ENCODE measurements around the gene ZDHHC11. TPM values are rescaled to one million over a fixed set of nuclear protein-coding genes. Genes with fewer than 3 reads are reported as not detected.

Gene ZDHHC11
- total and polyA plus RNA-seq, 5 donors from 2014 or later, result 18.3 TPM; not detected in 4

DNA sequence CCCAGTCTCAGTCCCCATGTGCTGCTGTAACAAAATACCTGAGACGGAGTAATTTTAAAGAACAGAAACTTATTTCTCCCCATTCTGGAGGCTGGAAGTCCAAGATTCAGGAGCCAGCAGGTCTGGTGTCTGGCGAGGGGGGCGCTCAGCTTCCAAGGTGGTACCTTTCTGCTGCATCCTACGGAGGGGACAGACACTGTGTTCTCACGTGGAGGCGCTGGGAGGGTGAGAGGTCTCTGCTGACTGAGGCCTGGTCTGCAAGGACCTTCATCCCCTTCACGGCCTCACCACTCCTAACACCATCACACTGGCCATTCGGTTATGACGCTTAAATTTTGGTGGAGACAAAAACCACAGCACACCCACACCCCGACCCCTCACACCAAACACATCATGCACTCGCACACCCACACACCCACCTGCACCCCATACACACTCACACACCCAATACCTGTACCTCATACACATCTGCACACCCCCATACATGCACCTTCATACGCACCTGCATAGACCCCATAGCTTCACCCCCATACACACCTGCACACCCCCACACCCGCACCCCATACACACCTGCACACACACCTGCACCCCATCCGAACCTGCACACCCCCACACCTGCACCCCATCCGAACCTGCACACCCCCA, 9.8 kb upstream of the ZDHHC11 start:
- ATAC-seq (ENCODE audit: low read depth in 2 of 2) (no peak), DNase-seq (no peak)
- H3K36me3 Mint-ChIP-seq, result peaks cover 9% of the 10 kb centered on the region
- H3K4me1 Mint-ChIP-seq, result peaks cover 0 to 4% (median 1%) of the 10 kb centered on the region in 4 donors
- Histone ChIP-seq H3K4me3 (ENCODE audit: low read depth, low read length) (no peak overlapping the region), H3K27me3 (ENCODE audit: control insufficient read depth, insufficient read depth, low read length) (no peaks in the 10 kb centered on the region), H3K9me3 (ENCODE audit: control insufficient read depth in 2 of 2, low read length in 2 of 2) (no peaks in the 10 kb centered on the region), H3K27ac (ENCODE audit: insufficient read depth, low read length, poor library complexity, severe bottlenecking) (no peak overlapping the region), H3K4me1 (ENCODE audit: control insufficient read depth, insufficient read depth, low read length, poor library complexity, severe bottlenecking) (no peaks in the 10 kb centered on the region), H3K36me3 (ENCODE audit: control insufficient read depth, insufficient read depth, low read length) (peaks cover 26% of the 10 kb centered on the region)
- peak overlapping the region in 1 of 3 donors; percentile 67 for H3K27ac Mint-ChIP-seq
- no peaks in the 10 kb centered on the region for H3K9me3 Mint-ChIP-seq
- H3K27me3 Mint-ChIP-seq, result no peaks in the 10 kb centered on the region
- no peak overlapping the region for H3K4me3 Mint-ChIP-seq

DNA sequence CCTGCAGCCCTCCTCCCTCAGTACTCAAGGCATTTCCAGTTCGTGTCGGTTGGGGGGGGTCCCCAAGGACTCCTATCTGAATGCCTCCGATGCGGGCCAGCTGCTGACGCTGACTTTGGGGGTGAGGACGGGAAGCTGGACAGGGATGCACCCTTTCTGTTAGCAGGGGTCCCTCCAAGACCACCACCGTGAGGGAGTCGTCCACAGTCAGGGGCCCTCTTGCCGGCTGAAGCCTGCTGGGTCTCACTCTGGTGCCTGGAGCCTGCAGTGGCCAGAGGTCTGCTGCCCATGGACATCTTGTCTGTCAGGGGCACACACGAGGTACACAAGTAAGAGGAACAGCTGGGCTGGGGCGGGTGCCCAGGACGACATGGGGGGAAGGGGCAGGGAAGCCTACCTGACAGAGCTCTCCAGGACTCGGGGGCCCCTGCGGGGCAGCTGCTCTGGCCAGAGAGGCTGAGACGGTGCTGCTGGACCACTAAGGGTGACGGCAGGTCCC, 9.1 kb upstream of the ZDHHC11 start:
- H3K27ac Mint-ChIP-seq, result no peak overlapping the region

DNA sequence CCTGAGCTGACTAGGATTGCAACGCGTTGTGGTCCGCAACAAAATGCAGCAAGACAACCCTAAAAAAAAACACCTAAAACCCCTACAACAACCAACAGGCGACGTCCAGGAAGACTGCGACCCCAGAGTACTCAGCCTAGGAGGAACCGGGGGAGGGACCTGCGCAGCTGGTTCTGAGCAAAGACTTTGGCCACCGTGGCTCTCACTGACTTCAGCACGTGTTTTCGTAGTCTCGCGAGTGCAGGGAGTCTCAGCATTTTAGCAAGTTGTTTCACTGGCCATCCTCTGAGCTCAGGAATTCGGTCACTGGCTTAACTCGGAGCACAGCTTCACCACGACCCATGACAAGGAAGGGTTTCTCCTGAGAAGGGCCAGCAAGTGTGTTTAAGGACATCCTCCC, 8.6 kb upstream of the ZDHHC11 start:
- Histone ChIP-seq H3K4me3 (ENCODE audit: low read depth, low read length) (no peak overlapping the region), H3K9me3 (ENCODE audit: control insufficient read depth in 2 of 2, low read length in 2 of 2) (no peaks in the 10 kb centered on the region), H3K36me3 (ENCODE audit: control insufficient read depth, insufficient read depth, low read length) (peaks cover 13% of the 10 kb centered on the region), H3K27ac (ENCODE audit: insufficient read depth, low read length, poor library complexity, severe bottlenecking) (no peak overlapping the region), H3K27me3 (ENCODE audit: control insufficient read depth, insufficient read depth, low read length) (no peaks in the 10 kb centered on the region), H3K4me1 (ENCODE audit: control insufficient read depth, insufficient read depth, low read length, poor library complexity, severe bottlenecking) (no peaks in the 10 kb centered on the region)
- Mint-ChIP-seq H3K9me3 (peaks cover 0 to 1% (median 0%) of the 10 kb centered on the region in 7 donors), H3K4me1 (peaks cover 0 to 4% (median 1%) of the 10 kb centered on the region in 4 donors), H3K36me3 (peaks cover 9% of the 10 kb centered on the region), H3K4me3 (no peak overlapping the region), H3K27me3 (no peaks in the 10 kb centered on the region), H3K27ac (no peak overlapping the region)
- no peak for DNase-seq
- ATAC-seq (ENCODE audit: low read depth in 2 of 2), result no peak

More for the DNA sequence above, 9.1 kb upstream of the ZDHHC11 start:
- ATAC-seq (ENCODE audit: low read depth in 2 of 2), result no peak
- Mint-ChIP-seq H3K27me3 (no peaks in the 10 kb centered on the region), H3K4me3 (no peak overlapping the region), H3K4me1 (peaks cover 0 to 4% (median 1%) of the 10 kb centered on the region in 4 donors), H3K9me3 (no peaks in the 10 kb centered on the region), H3K36me3 (peaks cover 9% of the 10 kb centered on the region)
- Histone ChIP-seq H3K27me3 (ENCODE audit: control insufficient read depth, insufficient read depth, low read length) (no peaks in the 10 kb centered on the region), H3K9me3 (ENCODE audit: control insufficient read depth in 2 of 2, low read length in 2 of 2) (no peaks in the 10 kb centered on the region), H3K36me3 (ENCODE audit: control insufficient read depth, insufficient read depth, low read length) (peaks cover 18% of the 10 kb centered on the region), H3K27ac (ENCODE audit: insufficient read depth, low read length, poor library complexity, severe bottlenecking) (no peak overlapping the region), H3K4me1 (ENCODE audit: control insufficient read depth, insufficient read depth, low read length, poor library complexity, severe bottlenecking) (no peaks in the 10 kb centered on the region), H3K4me3 (ENCODE audit: low read depth, low read length) (no peak overlapping the region)
- DNase-seq, result no peak

DNA sequence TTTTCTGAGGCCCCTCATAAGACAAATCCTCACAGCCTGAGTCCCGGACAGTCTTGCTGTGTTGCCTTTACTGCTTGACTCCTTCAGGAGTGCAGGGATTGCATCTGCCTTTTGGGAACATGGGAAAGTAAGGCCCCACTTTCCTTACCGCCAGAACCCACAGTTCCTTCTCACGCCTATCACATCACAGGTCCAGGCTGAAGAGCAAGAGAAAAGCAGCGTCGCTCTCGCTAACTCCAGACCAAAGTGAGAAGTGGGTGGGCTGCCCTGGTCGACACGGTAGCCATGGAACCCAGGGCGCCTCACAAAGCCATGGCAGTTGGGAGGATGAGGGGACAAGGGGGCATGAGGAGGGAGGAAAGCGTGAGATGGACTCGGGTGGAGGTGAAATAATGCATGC, 7.9 kb upstream of the ZDHHC11 start:
- DNase-seq, result no peak
- Mint-ChIP-seq H3K9me3 (peaks cover 0 to 2% (median 0%) of the 10 kb centered on the region in 7 donors), H3K27ac (peak overlapping the region in 2 of 3 donors; percentile 59 to 90), H3K4me1 (peaks cover 0 to 4% (median 1%) of the 10 kb centered on the region in 4 donors), H3K4me3 (no peak overlapping the region), H3K36me3 (peaks cover 3% of the 10 kb centered on the region), H3K27me3 (no peaks in the 10 kb centered on the region)
- Histone ChIP-seq H3K27me3 (ENCODE audit: control insufficient read depth, insufficient read depth, low read length) (no peaks in the 10 kb centered on the region), H3K4me1 (ENCODE audit: control insufficient read depth, insufficient read depth, low read length, poor library complexity, severe bottlenecking) (no peaks in the 10 kb centered on the region), H3K36me3 (ENCODE audit: control insufficient read depth, insufficient read depth, low read length) (peaks cover 8% of the 10 kb centered on the region), H3K9me3 (ENCODE audit: control insufficient read depth in 2 of 2, low read length in 2 of 2) (no peaks in the 10 kb centered on the region), H3K4me3 (ENCODE audit: low read depth, low read length) (no peak overlapping the region), H3K27ac (ENCODE audit: insufficient read depth, low read length, poor library complexity, severe bottlenecking) (no peak overlapping the region)
- ATAC-seq (ENCODE audit: low read depth in 2 of 2), result no peak

DNA sequence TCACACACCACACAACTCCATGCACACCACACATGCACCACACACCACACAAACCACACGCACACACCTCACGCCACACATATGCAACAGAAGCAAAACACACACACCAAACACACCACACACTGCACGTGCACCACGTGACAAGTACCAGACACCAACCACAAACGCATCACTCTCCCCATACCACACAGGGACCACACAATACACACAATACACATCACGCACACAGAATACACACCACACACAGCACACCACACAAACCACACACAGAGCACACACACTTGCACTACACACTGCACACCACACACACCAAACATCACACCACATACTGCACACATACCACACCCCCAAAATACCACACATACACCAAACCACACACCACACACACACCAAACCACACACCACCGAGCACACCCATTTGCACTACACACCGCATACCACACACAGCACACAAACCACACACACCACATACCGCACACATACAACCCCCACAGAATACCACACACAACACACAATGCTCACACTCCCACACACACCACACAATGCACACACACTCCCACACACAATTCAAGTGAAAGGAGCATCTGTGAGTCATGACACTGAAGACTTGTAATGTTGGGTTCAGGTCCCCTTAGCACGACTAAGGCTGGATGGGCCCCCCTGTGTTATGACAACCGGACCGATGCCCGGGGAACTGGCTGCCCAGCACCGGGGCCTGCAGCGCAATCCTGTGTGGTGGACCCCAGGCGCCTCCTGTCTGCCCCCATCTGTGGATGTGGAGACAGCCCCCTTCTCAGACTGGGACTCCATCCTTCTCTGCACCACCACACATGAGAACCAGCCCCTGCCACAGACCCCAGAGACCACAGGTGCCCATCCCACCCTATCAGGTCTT, 6.0 kb upstream of the ZDHHC11 start:
- no peaks in the 10 kb centered on the region for H3K27me3 ChIP-seq (ENCODE audit: control insufficient read depth, insufficient read depth, low read length)
- Mint-ChIP-seq H3K4me1 (peaks cover 0 to 4% (median 1%) of the 10 kb centered on the region in 4 donors), H3K4me3 (no peak overlapping the region), H3K27ac (no peak overlapping the region), H3K27me3 (no peaks in the 10 kb centered on the region), H3K9me3 (peaks cover 0 to 2% (median 0%) of the 10 kb centered on the region in 7 donors), H3K36me3 (no peaks in the 10 kb centered on the region)
- no peaks in the 10 kb centered on the region for H3K9me3 ChIP-seq (ENCODE audit: control insufficient read depth in 2 of 2, low read length in 2 of 2)
- ATAC-seq (ENCODE audit: low read depth in 2 of 2) (no peak), DNase-seq (no peak)
- H3K27ac ChIP-seq (ENCODE audit: insufficient read depth, low read length, poor library complexity, severe bottlenecking), result no peak overlapping the region
- H3K36me3 ChIP-seq (ENCODE audit: control insufficient read depth, insufficient read depth, low read length), result no peaks in the 10 kb centered on the region
- no peaks in the 10 kb centered on the region for H3K4me1 ChIP-seq (ENCODE audit: control insufficient read depth, insufficient read depth, low read length, poor library complexity, severe bottlenecking)
- no peak overlapping the region for H3K4me3 ChIP-seq (ENCODE audit: low read depth, low read length)

DNA sequence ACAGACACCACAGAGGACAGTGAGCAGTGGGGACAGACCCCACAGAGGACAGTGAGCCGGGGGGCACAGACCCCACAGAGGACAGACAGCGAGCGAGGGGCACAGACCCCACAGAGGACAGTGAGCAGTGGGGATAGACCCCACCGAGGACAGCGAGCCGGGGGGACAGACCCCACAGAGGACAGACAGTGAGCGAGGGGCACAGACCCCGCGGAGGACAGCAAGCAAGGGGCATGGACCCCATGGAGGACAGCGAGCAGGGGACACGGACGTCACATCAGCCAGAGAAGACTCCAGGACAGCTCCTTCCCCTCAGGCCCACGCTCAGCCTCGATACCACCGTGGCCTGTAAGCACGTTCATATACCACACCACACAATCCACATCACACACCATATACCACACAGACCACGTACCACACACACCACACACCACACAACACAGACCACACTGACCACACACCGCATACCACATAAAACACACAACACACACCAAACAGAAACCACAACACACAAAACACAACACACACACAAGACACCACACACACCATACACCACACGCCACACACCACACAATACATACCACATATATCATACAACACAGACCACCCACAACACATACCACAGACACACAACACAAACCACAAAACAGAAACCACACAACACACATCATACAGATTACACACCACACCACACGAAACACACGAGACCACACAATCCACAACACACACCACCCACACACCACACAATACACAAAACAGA, 5.2 kb upstream of the ZDHHC11 start:
- Mint-ChIP-seq H3K27me3 (no peaks in the 10 kb centered on the region), H3K4me1 (peaks cover 0 to 4% (median 1%) of the 10 kb centered on the region in 4 donors), H3K9me3 (peaks cover 0 to 2% (median 0%) of the 10 kb centered on the region in 7 donors), H3K27ac (no peak overlapping the region), H3K36me3 (no peaks in the 10 kb centered on the region), H3K4me3 (no peak overlapping the region)
- ATAC-seq (ENCODE audit: low read depth in 2 of 2) (peak in 1 of 2 donors; percentile 23), DNase-seq (peak in 1 of 3 donors; percentile 16)
- H3K27ac ChIP-seq (ENCODE audit: insufficient read depth, low read length, poor library complexity, severe bottlenecking), result no peak overlapping the region
- H3K36me3 ChIP-seq (ENCODE audit: control insufficient read depth, insufficient read depth, low read length), result no peaks in the 10 kb centered on the region
- no peaks in the 10 kb centered on the region for H3K9me3 ChIP-seq (ENCODE audit: control insufficient read depth in 2 of 2, low read length in 2 of 2)
- no peaks in the 10 kb centered on the region for H3K27me3 ChIP-seq (ENCODE audit: control insufficient read depth, insufficient read depth, low read length)
- H3K4me1 ChIP-seq (ENCODE audit: control insufficient read depth, insufficient read depth, low read length, poor library complexity, severe bottlenecking), result no peaks in the 10 kb centered on the region
- H3K4me3 ChIP-seq (ENCODE audit: low read depth, low read length), result no peak overlapping the region

DNA sequence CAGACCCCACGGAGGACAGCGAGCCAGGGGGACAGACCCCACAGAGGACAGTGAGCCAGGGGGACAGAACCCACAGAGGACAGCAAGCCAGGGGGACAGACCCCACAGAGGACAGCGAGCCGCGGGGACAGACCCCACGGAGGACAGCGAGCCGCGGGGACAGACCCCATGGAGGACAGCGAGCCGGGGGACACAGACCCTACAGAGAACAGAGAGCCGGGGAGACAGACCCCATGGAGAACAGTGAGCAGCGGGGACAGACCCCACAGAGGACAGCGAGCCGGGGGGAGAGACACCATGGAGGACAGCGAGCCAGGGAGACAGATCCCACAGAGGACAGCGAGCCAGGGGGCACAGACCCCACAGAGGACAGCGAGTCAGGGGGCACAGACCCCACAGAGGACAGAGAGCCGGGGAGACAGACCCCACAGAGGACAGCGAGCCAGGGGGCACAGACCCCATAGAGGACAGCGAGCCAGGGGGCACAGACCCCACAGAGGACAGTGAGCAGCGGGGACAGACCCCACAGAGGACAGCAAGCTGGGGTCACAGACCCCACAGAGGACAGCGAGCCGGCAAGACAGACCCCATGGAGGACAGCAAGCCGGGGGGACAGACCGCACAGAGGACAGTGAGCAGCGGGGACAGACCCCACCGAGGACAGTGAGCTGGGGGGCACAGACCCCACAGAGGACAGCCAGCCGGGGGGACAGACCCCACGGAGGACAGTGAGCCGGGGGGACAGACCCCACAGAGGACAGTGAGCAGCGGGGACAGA, 4.4 kb upstream of the ZDHHC11 start:
- no peak overlapping the region for H3K4me3 Mint-ChIP-seq
- H3K27ac Mint-ChIP-seq, result no peak overlapping the region
- no peak overlapping the region for H3K27ac ChIP-seq (ENCODE audit: insufficient read depth, low read length, poor library complexity, severe bottlenecking)
- H3K27me3 ChIP-seq (ENCODE audit: control insufficient read depth, insufficient read depth, low read length), result no peaks in the 10 kb centered on the region
- H3K27me3 Mint-ChIP-seq, result no peaks in the 10 kb centered on the region
- no peak overlapping the region for H3K4me3 ChIP-seq (ENCODE audit: low read depth, low read length)
- no peak for ATAC-seq (ENCODE audit: low read depth in 2 of 2)
- no peak for DNase-seq
- H3K9me3 ChIP-seq (ENCODE audit: control insufficient read depth in 2 of 2, low read length in 2 of 2), result no peaks in the 10 kb centered on the region
- peaks cover 0 to 2% (median 0%) of the 10 kb centered on the region in 7 donors for H3K9me3 Mint-ChIP-seq
- no peaks in the 10 kb centered on the region for H3K4me1 ChIP-seq (ENCODE audit: control insufficient read depth, insufficient read depth, low read length, poor library complexity, severe bottlenecking)
- H3K36me3 ChIP-seq (ENCODE audit: control insufficient read depth, insufficient read depth, low read length), result no peaks in the 10 kb centered on the region
- peaks cover 0 to 4% (median 1%) of the 10 kb centered on the region in 4 donors for H3K4me1 Mint-ChIP-seq
- H3K36me3 Mint-ChIP-seq, result no peaks in the 10 kb centered on the region
